ENCODE data around the gene CDH13. TPM values are rescaled to one million over a fixed set of nuclear protein-coding genes. Genes with fewer than 3 reads are reported as not detected.

The CDH13 gene
- total and polyA plus RNA-seq, 2 experiments from 2014 or later = 1.2 to 1.5 TPM

- WGBS (ENCODE audit: low lambda C conversion rate, missing lambda C conversion rate) = 91% methylated on average over 13 of the region's 13 CpGs
- no peak for TF ChIP-seq EZH2phosphoT487 (IDR thresholded peaks at IDR 0.05; ENCODE audit: low read depth, severe bottlenecking, unreplicated experiment)
- TF ChIP-seq, protein P1, sequence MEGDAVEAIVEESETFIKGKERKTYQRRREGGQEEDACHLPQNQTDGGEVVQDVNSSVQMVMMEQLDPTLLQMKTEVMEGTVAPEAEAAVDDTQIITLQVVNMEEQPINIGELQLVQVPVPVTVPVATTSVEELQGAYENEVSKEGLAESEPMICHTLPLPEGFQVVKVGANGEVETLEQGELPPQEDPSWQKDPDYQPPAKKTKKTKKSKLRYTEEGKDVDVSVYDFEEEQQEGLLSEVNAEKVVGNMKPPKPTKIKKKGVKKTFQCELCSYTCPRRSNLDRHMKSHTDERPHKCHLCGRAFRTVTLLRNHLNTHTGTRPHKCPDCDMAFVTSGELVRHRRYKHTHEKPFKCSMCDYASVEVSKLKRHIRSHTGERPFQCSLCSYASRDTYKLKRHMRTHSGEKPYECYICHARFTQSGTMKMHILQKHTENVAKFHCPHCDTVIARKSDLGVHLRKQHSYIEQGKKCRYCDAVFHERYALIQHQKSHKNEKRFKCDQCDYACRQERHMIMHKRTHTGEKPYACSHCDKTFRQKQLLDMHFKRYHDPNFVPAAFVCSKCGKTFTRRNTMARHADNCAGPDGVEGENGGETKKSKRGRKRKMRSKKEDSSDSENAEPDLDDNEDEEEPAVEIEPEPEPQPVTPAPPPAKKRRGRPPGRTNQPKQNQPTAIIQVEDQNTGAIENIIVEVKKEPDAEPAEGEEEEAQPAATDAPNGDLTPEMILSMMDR (IDR thresholded peaks at IDR 0.05; ENCODE audit: poor library complexity) = no peak
- TF ChIP-seq EZH2 (IDR thresholded peaks at IDR 0.05; ENCODE audit: borderline replicate concordance) = no peak
Measured at GRCh38 chr16:83626204-83626603, 999.4 kb downstream of the CDH13 start.

DNA sequence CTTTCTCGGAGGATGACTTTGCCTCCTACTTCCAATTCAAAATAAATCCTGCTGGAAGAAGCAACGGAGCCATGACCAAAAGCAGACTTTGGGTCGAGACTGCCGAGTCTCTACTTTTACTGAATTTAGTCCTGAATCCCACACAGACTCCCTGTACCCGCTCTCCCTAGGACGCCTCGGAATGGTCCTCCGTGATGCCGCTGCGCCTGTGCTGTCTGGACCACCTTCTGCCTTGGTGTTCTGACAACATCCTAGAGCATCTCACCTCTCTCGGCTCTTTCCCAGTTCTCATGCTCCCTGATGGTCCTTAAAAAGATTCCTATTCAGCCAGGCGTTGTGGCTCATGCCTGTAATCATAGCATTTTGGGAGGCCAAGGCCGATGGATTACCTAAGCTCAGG, 999.9 kb downstream of the CDH13 start:
- Histone ChIP-seq H3K79me2 (no peaks in the 10 kb centered on the region), H3K4me3 (no peak overlapping the region), H3K4me2 (no peak overlapping the region), H3K9me2 (replicated peaks; ENCODE audit: insufficient read depth) (no peaks in the 10 kb centered on the region), H3K9me3 (ENCODE audit: low read depth) (no peaks in the 10 kb centered on the region), H3K4me1 (ENCODE audit: insufficient read depth) (no peaks in the 10 kb centered on the region), H2AFZ (no peak overlapping the region), H3K27ac (no peak overlapping the region), H4K20me1 (ENCODE audit: insufficient read depth, poor library complexity, severe bottlenecking) (no peaks in the 10 kb centered on the region), H3K27me3 (no peaks in the 10 kb centered on the region), H3K36me3 (replicated peaks; ENCODE audit: insufficient read depth, low read depth) (no peaks in the 10 kb centered on the region)
- WGBS (ENCODE audit: low lambda C conversion rate, missing lambda C conversion rate) = 95% methylated on average over 13 of the region's 13 CpGs
- TF ChIP-seq EZH2 (IDR thresholded peaks at IDR 0.05; ENCODE audit: borderline replicate concordance) (no peak), EZH2phosphoT487 (IDR thresholded peaks at IDR 0.05; ENCODE audit: low read depth, severe bottlenecking, unreplicated experiment) (no peak)
- TF ChIP-seq, protein P1 (IDR thresholded peaks at IDR 0.05; ENCODE audit: poor library complexity) = no peak
- DNase-seq (ENCODE audit: low spot score) = no peak

More at GRCh38 chr16:83626204-83626603, 999.4 kb downstream of the CDH13 start:
- H3K79me2 ChIP-seq = no peaks in the 10 kb centered on the region
- no peak overlapping the region for H2AFZ ChIP-seq
- H3K27me3 ChIP-seq = no peaks in the 10 kb centered on the region
- DNase-seq (ENCODE audit: low spot score) = no peak
- H3K36me3 ChIP-seq (replicated peaks; ENCODE audit: insufficient read depth, low read depth) = no peaks in the 10 kb centered on the region
- no peak overlapping the region for H3K4me3 ChIP-seq
- no peaks in the 10 kb centered on the region for H3K9me3 ChIP-seq (ENCODE audit: low read depth)
- no peak overlapping the region for H3K27ac ChIP-seq
- H3K9me2 ChIP-seq (replicated peaks; ENCODE audit: insufficient read depth) = no peaks in the 10 kb centered on the region
- no peaks in the 10 kb centered on the region for H4K20me1 ChIP-seq (ENCODE audit: insufficient read depth, poor library complexity, severe bottlenecking)
- no peak overlapping the region for H3K4me2 ChIP-seq
- H3K4me1 ChIP-seq (ENCODE audit: insufficient read depth) = no peaks in the 10 kb centered on the region

- H3K9me3 ChIP-seq (ENCODE audit: low read depth) = no peaks in the 10 kb centered on the region
- DNase-seq (ENCODE audit: low spot score) = no peak
- H3K79me2 ChIP-seq = no peaks in the 10 kb centered on the region
- no peak overlapping the region for H3K4me3 ChIP-seq
- TF ChIP-seq, protein P1 (IDR thresholded peaks at IDR 0.05; ENCODE audit: poor library complexity) = no peak
- no peak for TF ChIP-seq EZH2phosphoT487 (IDR thresholded peaks at IDR 0.05; ENCODE audit: low read depth, severe bottlenecking, unreplicated experiment)
- H3K27ac ChIP-seq = no peak overlapping the region
- H3K9me2 ChIP-seq (replicated peaks; ENCODE audit: insufficient read depth) = no peaks in the 10 kb centered on the region
- whole genome bisulfite sequencing (ENCODE audit: low lambda C conversion rate, missing lambda C conversion rate) = 84% methylated on average over 7 of the region's 7 CpGs
- no peak overlapping the region for H3K4me2 ChIP-seq
- no peak overlapping the region for H2AFZ ChIP-seq
- no peaks in the 10 kb centered on the region for H3K36me3 ChIP-seq (replicated peaks; ENCODE audit: insufficient read depth, low read depth)
- no peaks in the 10 kb centered on the region for H3K27me3 ChIP-seq
- H4K20me1 ChIP-seq (ENCODE audit: insufficient read depth, poor library complexity, severe bottlenecking) = no peaks in the 10 kb centered on the region
- no peaks in the 10 kb centered on the region for H3K4me1 ChIP-seq (ENCODE audit: insufficient read depth)
Measured at GRCh38 chr16:83627996-83628395, 1001.2 kb downstream of the CDH13 start.

GRCh38 chr16:83629426-83629825, 1002.7 kb downstream of the CDH13 start:
- H3K36me3 ChIP-seq (replicated peaks; ENCODE audit: insufficient read depth, low read depth) = no peaks in the 10 kb centered on the region
- H3K27me3 ChIP-seq = no peaks in the 10 kb centered on the region
- H3K4me3 ChIP-seq = no peak overlapping the region
- no peaks in the 10 kb centered on the region for H3K9me2 ChIP-seq (replicated peaks; ENCODE audit: insufficient read depth)
- H3K4me1 ChIP-seq (ENCODE audit: insufficient read depth) = no peaks in the 10 kb centered on the region
- no peak for TF ChIP-seq EZH2 (IDR thresholded peaks at IDR 0.05; ENCODE audit: borderline replicate concordance)
- no peak for TF ChIP-seq EZH2phosphoT487 (IDR thresholded peaks at IDR 0.05; ENCODE audit: low read depth, severe bottlenecking, unreplicated experiment)
- TF ChIP-seq, protein P1 (IDR thresholded peaks at IDR 0.05; ENCODE audit: poor library complexity) = no peak
- H3K9me3 ChIP-seq (ENCODE audit: low read depth) = no peaks in the 10 kb centered on the region
- 90% methylated on average over 3 of the region's 3 CpGs for WGBS (ENCODE audit: low lambda C conversion rate, missing lambda C conversion rate)
- no peaks in the 10 kb centered on the region for H3K79me2 ChIP-seq
- H2AFZ ChIP-seq = no peak overlapping the region
- DNase-seq (ENCODE audit: low spot score) = no peak
- H3K27ac ChIP-seq = no peak overlapping the region
- no peak overlapping the region for H3K4me2 ChIP-seq
- no peaks in the 10 kb centered on the region for H4K20me1 ChIP-seq (ENCODE audit: insufficient read depth, poor library complexity, severe bottlenecking)

All from hepatocyte (in vitro differentiated cells).